NCI-H2227 (cell line): ENCODE data around the gene ACP4.
A peak's percentile ranks its signal among the peaks of the same experiment; 100 is the strongest.
"Not testable (repeated sequence)": the region's sequence is repeated elsewhere in the genome, so short reads cannot be mapped to it uniquely, and the experiment has no call there.

ENCODE experiments used
- DNase-seq: peaks from one replicate; lab custom pipeline; 2025; ENCODE audit not compliant: unreplicated experiment; lab: John Stamatoyannopoulos, UW

ACP4 gene

DNA sequence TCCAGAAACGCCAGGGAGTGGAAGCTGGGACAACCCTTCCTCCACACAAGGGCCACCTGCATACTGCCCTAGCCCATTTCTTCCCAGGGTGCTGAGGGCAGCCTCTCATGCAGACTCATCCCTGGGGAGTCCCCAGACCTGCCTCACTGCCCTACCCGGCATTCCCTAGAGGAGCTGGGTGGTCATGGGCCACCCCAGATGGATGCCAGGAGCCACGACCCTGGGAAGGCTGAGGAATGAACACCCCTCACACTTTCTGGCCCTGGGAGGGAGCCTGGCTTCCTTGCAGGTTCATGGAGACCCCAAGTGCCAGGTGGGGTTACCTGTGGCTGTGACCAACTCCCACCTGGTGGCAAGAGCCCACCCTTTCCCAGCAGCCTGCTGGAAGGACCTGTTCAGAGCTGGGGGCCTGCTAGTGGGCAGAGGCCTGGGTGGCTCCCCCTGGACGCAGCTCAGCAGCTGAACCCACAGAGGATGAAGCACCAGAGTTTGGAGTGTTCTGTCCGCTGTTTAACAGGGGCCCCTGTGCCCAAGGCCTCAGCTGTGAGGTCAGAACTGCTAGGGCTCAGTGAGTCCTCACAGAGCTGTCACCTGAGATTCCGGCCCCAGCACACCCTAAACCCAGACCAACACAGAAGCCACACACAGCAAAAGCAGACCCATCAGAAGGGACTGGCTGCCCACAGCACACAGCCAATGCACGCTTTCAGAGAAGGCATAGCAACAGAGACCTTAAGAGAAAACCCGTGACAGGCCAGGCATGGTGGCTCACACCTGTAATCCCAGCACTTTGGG lies 6.6 kb downstream of the ACP4 start:
- DNase-seq, result no peak

DNA sequence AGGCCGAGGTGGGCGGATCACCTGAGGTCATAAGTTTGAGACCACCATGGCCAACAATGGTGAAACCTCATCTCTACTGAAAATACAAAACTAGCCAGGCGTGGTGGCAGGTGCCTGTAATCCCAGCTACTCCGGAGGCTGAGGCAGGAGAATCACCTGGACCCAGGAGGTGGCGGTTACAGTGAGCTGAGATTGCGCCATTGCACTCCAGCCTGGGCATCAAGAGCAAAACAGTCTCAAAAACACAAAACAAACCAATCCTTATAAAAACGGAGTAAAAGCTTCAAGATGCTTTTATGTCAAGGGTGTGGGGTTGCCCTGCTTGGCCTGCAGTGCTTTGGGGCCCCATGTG lies 7.2 kb downstream of the ACP4 start:
- DNase-seq, result no peak

DNA sequence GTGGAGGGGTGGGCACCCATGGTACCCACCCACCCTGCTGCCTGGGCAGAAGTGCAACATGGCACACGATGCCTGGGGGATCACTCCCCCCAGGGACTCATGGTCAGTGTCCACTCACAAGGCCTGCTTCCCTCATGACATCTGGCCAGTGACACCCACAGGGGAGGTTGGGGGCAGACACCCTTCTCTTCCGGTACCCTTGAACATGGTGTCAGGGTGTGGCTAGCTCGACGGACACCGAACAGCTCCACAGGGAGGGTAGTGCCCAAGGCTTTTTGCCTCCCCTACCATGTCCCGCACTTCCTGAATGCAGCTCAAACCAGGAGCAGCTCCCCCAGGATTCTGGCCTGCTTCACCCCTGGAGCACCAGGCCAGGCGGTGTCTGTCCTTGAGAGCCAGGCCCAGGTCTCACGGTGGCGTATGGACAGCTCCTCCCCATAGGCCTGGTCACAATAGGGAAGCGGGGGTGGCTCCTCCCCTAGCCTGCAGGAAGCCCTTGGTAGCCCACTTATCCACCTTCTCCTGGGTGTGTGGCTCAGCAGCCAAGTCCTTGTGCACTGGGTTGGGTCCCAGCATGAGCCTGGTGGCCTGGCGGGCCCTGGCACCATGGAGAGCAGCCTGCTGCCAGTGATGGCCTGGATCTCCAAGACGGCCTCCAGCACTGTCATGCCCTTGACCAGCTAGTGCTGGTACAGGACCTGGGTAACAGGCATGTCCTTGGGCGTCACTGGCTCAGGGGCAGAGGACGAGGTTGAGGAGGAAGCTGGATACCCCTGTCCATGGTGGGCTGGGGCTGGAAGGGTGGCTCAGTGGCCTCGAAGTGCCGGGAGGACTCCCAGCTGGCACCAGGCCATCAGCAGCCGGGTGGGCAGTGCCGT lies 7.8 kb downstream of the ACP4 start:
- DNase-seq, result no peak

DNA sequence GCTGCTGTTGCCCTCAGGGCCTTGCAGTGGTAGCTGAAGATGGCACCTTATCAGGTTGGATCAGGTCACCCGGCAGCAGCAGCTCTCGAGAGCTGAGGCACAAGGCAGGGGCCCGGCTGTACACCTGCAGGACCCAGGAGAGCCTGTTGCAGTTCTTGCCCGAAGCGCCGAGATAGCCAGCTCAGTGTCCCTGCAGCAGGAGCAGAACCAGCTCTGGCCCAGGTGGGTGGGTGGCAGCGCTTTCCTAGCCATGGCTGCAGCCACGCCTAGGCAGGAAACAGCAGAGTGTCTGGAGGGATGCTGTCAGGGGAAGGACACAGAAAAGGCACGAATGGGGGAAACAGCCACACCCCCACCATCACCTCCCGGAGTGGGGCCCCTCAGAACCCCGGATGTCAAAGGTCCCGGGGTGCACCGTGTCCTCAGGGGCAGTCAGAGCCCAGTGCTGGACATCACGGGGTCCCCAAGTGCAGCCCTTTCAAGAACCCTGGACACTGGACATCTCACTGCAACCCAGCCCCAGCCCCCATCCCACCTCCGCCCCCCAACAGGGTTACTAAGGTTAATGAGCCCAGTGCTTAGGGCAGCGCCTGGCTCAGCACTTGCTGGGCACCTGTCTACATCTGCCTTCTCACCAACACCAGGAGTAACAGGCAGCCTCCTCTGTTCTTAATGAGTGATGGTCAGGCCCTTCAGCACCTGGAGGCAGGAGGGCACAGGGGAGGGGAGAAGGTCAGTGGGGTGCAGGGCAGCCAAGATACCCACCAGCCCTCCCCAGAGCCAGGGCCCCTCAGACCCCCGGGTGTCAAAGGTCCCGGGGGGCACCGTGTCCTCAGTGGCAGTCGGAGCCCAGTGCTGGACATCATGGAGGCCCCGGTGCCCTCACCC lies 8.7 kb downstream of the ACP4 start:
- DNase-seq, result no peak

DNA sequence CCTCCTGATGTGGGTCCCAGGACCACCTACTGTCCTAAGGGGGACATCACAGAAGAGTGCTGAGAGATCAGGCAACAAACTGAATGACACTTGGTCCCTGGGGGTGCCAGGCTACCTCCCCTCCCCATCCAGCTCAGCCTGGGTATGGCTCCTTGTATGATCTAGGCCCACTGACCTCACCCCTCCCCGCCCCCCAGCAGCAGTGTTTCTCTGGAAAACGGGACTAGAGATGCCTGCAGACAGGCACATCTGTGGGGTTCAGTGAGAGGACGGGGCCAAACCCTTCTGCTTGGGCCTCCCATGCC lies 9.3 kb downstream of the ACP4 start:
- DNase-seq, result no peak

DNA sequence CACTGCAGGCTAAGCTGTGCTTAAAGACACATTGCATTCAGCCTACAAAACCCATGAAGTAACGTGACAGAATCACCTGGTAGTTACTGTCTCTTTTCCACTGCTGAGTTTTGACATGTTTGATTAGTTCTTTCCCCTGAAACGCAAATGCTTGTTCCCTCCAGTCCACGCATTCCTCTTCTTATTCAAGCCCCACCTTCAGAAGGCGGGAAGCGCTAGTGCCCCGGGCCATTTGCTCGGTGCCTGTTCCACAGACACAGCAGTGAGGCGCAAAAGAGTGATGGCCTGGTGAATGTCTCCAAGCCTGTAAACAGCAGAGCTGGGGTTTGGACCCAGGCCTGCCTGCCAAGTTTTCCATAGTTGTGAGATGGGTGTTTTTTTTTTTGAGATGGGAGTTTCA lies 10.9 kb downstream of the ACP4 start:
- DNase-seq, result no peak

DNA sequence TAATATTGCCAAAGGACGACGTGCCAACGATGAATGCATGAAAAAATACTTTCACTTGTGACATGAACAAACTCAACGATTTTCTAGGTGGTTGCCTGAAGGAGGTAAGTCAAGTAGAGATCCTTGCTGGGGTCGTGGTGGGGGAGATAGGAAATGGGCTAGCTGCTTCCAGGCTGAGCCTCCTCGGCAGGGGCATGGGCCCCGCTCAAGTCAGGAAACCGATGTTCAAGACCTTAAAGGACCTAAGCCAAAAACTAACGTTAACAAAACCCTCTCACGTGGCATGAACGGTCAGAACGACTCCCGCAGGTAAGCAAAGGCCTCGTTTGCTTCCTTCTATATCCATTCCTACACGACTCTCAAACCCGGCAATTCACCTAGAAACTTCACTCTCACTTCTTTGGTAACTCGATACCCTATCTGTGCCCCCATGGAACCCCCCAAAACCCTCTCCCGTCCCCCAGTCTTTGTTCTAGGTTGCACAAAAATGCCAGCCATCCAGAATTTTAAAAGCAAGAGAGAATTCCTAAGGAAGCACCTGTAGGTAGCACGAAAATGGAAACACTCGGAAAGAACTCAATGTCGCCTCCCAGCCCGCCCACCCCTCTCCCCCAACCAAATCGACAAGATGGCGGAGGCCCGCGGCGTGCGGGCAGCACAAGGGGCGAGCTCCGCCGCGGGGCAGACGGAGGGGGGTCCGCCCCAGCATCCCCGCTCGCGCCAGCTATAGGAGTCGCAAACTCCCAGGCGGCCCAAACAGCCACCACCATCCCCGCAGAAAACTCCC lies 13.6 kb downstream of the ACP4 start:
- peak; percentile 66 for DNase-seq

DNA sequence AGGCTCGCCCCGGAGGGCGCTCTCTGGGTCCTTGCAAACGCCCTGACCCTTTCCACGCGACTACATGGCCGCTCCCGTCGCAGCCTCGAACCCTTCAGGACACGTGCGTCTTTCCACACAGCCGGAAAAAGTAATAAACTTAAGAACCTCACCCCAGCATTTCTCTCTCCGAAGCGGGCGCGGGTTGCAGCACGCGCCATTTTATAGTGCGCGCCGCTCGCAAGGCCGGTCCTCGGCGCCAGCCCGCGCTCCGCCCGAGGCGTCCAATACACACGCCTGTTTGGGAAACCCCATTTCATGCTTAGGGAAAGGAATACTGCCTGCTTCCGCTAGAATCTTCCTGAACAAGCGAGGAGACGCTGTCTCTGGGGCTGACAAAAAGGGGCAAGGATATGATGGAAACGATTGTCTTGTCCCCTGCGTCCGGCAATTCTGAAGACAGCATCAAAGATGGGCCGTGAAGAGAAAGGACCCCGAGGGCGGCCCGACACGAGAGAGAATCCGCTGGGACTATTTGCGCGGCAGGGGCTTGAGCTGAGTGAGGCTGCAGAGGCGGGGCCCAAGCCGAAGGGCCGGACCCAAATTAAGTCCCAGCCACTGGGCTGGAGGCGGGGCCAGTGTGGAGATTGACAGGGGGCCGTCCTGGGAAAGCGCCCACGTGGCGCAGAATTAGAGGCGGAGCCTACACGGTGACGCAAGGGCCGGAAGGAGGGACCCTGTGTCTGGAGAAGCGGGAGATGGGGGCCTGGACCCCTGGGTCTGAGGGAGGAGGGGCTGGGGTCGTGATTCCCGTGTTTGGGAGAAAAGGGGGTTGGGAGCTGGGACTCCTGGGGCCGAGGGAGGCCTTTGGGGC lies 14.4 kb downstream of the ACP4 start:
- peak; percentile 98 for DNase-seq

DNA sequence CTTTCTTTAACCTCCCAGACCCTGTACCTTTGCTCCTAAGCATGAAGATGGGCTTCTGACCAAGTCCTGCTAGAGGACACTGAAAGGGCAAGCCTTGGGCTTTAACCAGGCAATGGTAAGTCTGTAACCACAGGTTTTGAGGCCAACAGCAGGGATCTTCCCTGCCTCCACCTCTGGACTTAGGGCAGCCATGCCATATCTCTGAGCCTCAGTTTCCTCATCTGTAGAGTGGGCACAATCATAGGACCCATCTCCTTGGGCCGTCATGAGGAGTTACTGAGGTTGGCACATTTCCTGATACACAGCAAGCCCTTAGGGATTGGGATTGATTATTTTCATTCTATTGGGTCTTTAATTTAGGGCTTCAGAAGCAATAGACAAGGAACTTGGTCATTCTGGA lies 18.6 kb downstream of the ACP4 start:
- DNase-seq, result no peak

DNA sequence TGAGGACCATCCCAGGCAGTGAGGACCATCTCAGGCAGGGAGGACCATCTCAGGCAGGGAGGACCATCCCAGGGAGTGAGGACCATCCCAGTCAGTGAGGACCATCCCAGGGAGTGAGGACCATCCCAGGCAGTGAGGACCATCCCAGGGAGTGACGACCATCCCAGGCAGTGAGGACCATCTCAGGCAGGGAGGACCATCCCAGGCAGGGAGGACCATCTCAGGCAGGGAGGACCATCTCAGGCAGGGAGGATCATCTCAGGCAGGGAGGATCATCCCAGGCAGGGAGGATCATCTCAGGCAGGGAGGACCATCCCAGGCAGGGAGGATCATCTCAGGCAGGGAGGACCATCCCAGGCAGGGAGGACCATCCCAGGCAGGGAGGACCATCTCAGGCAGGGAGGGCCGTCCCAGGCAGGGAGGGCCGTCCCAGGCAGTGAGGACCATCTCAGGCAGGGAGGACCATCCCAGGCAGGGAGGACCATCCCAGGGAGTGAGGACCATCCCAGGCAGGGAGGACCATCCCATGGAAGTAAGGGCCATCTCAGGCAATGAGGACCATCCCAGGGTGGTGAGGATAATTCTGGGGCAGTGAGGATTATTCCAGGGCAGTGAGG lies 21.5 kb downstream of the ACP4 start:
- DNase-seq, result not testable (repeated sequence)

DNA sequence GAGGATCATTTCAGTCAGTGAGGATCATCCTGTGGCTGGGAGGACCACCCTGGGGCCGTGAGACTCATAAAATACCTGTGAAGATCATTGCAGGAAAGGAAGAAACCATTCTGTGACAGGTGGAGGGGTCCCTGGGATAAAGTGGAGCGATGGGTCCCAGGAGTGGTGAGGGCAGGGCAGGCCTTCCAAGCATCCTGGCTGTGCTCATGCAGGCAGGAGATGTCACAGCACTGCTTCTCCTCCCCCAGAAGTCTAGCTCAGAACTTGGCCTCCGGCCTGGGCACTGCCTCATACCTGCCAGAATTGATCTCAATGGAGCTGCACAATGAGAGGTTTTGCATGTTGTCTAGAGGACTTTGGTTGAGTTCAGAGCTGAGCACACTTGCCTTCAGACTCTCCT lies 22.3 kb downstream of the ACP4 start:
- DNase-seq, result no peak

DNA sequence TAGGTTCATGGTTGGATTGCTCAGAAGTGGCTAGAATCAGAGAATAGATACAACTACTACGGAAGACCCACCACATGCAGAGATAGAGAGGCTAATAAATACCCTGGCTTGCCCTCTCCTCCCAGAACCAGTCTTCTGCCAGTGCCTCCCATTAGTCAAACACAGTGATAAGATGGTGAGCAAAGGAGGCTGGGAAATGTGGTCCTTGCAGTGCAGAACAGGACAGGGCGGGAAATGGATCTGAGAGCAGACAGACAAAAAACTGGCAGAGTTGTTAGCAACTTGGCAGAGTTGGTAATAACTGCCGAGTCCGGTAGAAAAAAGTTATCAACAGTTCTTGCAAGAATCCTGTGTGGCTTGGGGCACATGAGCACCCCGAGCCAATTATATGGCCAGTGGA lies 24.7 kb downstream of the ACP4 start:
- DNase-seq, result no peak

DNA sequence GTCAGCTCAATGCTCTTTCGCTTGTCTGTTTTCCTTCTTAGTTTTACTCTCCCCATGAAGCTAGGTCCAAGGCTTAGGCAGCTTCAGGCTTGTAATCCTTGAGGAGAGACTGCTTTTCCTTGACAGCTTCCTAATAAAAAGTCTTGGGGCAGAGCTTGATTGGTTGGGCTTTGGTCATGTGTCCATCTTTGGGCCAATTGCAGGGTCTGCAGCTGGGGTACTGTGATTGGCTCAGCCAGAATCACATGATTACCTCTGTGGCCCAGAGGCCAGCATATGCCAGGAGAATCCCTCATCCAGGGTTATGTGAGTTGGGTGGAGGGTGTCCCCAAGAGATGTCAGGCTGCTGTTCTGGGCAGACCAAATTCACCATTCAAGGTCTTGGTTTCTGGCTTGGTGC lies 25.2 kb downstream of the ACP4 start:
- no peak for DNase-seq

DNA sequence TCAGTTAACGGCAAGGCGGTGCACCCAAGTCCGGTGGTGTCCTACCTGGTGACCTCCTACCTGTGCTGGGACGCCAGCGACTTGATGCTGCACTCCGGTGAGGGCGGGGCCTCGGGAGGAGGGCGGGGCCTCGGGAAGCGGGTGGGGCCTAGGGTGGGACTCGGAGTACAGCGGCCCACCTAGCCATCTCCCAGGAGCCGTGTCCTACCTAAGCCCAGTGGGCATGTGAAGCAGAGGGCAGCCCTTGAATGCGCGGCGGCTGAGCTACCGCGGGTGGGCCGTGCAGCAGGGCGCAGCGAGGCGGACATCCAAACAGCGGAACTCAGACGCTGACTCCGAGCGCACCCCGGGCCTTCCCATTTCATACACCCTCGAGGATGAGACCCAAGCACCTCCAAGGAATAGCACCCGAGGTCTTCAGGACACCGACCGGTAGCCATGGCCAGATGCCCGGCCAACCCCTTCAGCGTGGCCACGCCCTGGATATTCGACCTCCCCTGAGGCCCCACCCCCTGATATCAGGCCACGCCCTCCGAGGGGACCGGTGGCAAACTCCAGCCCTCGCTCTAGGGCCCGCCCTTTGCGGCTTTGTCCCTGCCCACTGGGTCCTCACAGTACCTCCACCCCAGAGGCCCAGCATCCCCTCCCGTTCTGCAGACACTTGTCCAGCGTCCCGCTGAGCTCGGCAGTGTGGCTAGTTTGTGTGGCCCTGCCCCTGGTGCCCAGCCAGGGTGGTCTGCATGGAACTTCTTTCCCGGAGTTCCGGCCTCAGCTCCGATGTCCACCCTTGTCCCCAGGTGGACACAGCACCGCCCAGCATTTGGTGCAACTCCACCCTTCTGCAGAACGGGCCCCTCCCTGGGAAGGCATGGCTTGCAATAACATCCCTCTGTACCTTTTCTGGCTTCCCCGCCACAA lies 28.0 kb downstream of the ACP4 start:
- DNase-seq, result peak; percentile 70

DNA sequence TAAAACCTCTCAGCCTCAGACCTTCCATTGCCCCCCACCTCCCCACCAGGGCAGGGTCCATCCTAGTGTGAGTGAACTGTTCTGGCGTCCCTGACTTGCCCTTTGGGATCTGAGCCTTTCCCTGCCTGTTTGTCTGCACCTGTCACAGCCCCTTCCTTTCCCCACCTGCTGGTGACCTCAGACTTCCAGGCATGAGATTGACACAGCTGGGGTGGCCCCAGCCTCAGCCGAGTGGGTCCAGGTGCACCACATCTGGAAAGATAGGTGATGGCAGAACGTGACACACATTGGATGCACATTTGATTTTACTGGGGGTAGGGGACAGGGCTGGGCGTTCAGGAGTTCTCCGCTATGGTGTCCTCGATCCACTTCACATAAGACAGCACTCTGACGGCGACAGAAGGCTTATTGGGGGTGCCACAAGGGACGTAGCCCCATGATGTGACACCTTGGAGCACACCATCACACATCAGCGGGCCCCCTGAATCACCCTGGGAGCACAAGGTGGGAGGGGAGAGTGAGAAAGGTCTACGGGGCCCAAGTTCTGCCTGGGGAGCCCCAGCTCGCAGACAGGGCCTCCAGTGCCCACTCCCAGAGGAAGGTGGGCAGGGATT lies 28.8 kb downstream of the ACP4 start:
- DNase-seq, result no peak

DNA sequence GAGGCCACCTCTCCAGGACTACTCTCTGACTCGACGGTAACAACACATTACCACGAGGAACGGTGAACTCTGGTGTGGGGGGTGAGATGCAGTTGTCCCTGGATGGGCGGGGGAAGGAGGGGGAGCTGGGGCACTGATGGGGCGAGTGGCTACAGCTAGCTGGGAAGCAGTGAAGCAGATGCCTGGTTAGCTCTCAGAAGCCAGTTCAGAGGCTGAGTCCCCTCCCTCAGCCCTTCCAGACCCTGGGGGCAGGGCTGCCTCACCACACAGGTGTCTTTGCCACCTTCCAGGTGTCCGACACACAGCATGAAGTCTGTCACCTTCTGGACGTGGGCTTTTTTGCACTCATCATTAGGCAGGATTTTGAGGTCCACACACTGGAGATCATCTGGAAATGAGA lies 29.4 kb downstream of the ACP4 start:
- no peak for DNase-seq

DNA sequence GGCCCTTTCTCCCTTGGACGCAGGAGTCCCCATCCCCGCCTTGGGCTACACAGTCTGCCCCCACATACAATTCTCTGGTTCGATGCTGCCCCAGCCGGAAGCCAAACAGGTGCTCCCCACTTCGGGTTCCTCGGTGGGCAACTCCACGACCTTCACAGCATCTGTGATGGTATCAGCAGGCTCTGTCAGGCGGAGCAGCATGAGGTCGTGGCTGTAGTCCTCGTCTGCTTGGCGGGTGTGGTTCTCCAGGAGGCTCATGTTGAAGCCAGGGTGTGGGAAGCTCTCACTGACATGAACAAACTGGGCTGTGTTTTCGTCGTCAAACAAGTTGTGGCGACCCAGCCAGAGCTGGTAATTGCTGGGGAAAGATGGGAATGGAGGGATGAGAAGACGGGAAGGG lies 29.9 kb downstream of the ACP4 start:
- DNase-seq, result no peak
